Panc1 (cell line): ENCODE data around the gene DCUN1D3. TPM values are rescaled to one million over a fixed set of nuclear protein-coding genes. Genes with fewer than 3 reads are reported as not detected.
"Not testable (repeated sequence)": the region's sequence is repeated elsewhere in the genome, so short reads cannot be mapped to it uniquely, and the experiment has no call there.

ENCODE experiments used
- ATAC-seq: fragments of 200-7000 bp; cut with Tn5 transposase; 2 replicates; pipeline ENCODE4 v1.9.1; 2020; ENCODE audit warnings: mild to moderate bottlenecking, moderate library complexity
- BruUV-seq: library from RNA; stranded (reverse); fragments of 400-500 nt; replicated peaks from 2 replicates; lab custom pipeline; 2021; lab: Mats Ljungman, UMichigan
- CTCF ChIA-PET: fragments of 300-600 bp; sonication (Branson Sonifier 250); formaldehyde crosslinking; loops from one replicate; lab custom pipeline; 2022; ENCODE audit warnings: antibody characterized with exemption; lab: Charles Lee
- POLR2A ChIA-PET: fragments of 300-600 bp; sonication (Branson Sonifier 250); formaldehyde crosslinking; loops from one replicate; lab custom pipeline; 2022; ENCODE audit warnings: antibody characterized with exemption; lab: Charles Lee
- DNase-seq: peaks from one replicate; pipeline ENCODE4 v3.0.0-alpha.2; 2010; ENCODE audit warnings: low read depth, low spot score
- H3K27ac ChIP-seq: 2 replicates; pipeline ENCODE4 v1.5.1; 2011; ENCODE audit warnings: mild to moderate bottlenecking, low read length, inconsistent platforms
- H3K27me3 ChIP-seq: fragments of 200-500 bp; sonication (Bioruptor generic); 2 replicates; pipeline ENCODE4 v1.6.0; 2014; ENCODE audit warnings: low read length, inconsistent platforms; ENCODE audit not compliant: control insufficient read depth, insufficient read depth
- H3K36me3 ChIP-seq: fragments of 200-500 bp; sonication (Bioruptor generic); 2 replicates; pipeline ENCODE4 v1.5.1; 2014; ENCODE audit warnings: inconsistent platforms, mild to moderate bottlenecking, low read length, moderate library complexity; ENCODE audit not compliant: control insufficient read depth, insufficient read depth
- H3K4me1 ChIP-seq: 2 replicates; pipeline ENCODE4 v1.5.1; 2011; ENCODE audit warnings: inconsistent platforms, mild to moderate bottlenecking, low read length, moderate library complexity; ENCODE audit not compliant: control insufficient read depth, insufficient read depth
- H3K4me3 ChIP-seq, 2 experiments: 2 replicates each; pipeline ENCODE4 v1.5.1; 2011 to 2012; ENCODE audit warnings: low read depth in 2 of 2, low read length in 2 of 2, mild to moderate bottlenecking in 2 of 2, inconsistent platforms in 1 of 2, moderate library complexity in 1 of 2
- H3K9me3 ChIP-seq: fragments of 200-500 bp; sonication (Bioruptor generic); 2 replicates; pipeline ENCODE4 v1.5.1; 2014; ENCODE audit warnings: low read depth, mild to moderate bottlenecking, inconsistent platforms, low read length, moderate library complexity; ENCODE audit not compliant: control insufficient read depth, insufficient read depth
- CTCF ChIP-seq: fragments of 450-650 bp; IDR thresholded peaks from 2 replicates; pipeline ENCODE4 v1.5.1; 2017; ENCODE audit warnings: mild to moderate bottlenecking
- POLR2AphosphoS5 ChIP-seq: IDR thresholded peaks from 2 replicates; pipeline ENCODE4 v1.6.1; 2012; ENCODE audit warnings: mild to moderate bottlenecking, low read depth, low read length, moderate library complexity
- SIN3A ChIP-seq: IDR thresholded peaks from 2 replicates; pipeline ENCODE4 v1.6.1; 2012; ENCODE audit warnings: low read depth, mild to moderate bottlenecking, low read length, moderate library complexity, borderline replicate concordance; ENCODE audit not compliant: insufficient read depth
- TCF7L2 ChIP-seq: IDR thresholded peaks from 2 replicates; pipeline ENCODE4 v1.6.1; 2011; ENCODE audit warnings: mild to moderate bottlenecking, low read depth, low read length, inconsistent platforms
- in situ Hi-C: cut with HindIII; loops from 2 replicates; pipeline ENCODE4 v1.10.0; 2016; ENCODE audit warnings: low sequenced_read_pairs, low pct_unique_long_range_greater_than_20kb
- intact Hi-C: fragments of 100-400 bp; cut with micrococcal nuclease; formaldehyde crosslinking; loops from one replicate; pipeline ENCODE4 v1.10.0; 2022; ENCODE audit not compliant: unreplicated experiment
- total RNA-seq: library from RNA; stranded (reverse); gene quantifications from one replicate; pipeline ENCODE4 v1.2.1, GENCODE V29; 2021; ENCODE audit not compliant: unreplicated experiment
- TF ChIP-seq, protein P1 (sequence below), 2 experiments: IDR thresholded peaks; 2 replicates each; pipeline ENCODE4 v1.6.1; 2011 to 2012; ENCODE audit warnings: low read depth in 2 of 2, control low read depth in 1 of 2, low read length in 1 of 2, mild to moderate bottlenecking in 1 of 2, moderate library complexity in 1 of 2; ENCODE audit not compliant: insufficient read depth in 1 of 2

The DCUN1D3 gene
- total RNA-seq, 1 experiment from 2014 or later: 23.5 TPM

- ATAC-seq, DNase-seq, intact Hi-C loops, H3K27me3 ChIP-seq, H3K36me3 ChIP-seq, H3K4me3 ChIP-seq, in situ Hi-C loops, BruUV-seq, CTCF ChIA-PET, H3K9me3 ChIP-seq, H3K27ac ChIP-seq: not testable (repeated sequence)
- POLR2A ChIA-PET: interaction anchor here (0.6 to 0.7 kb wide), 2 partner anchors 40 to 55 kb away, joined by 3 to 5 read pairs; no protein-coding TSS in a partner anchor
- H3K4me1 ChIP-seq: peaks cover 23% of the 10 kb centered on the region
Measured at GRCh38 chr16:20864376-20864775, 35.8 kb downstream of the DCUN1D3 start.

GRCh38 chr16:20862162-20862960 lies 37.8 kb downstream of the DCUN1D3 start:
- ChIA-PET CTCF (no interaction called here), POLR2A (no interaction called here)
- TF ChIP-seq CTCF (no peak), POLR2AphosphoS5 (no peak), TCF7L2 (no peak), SIN3A (no peak)
- TF ChIP-seq, protein P1, sequence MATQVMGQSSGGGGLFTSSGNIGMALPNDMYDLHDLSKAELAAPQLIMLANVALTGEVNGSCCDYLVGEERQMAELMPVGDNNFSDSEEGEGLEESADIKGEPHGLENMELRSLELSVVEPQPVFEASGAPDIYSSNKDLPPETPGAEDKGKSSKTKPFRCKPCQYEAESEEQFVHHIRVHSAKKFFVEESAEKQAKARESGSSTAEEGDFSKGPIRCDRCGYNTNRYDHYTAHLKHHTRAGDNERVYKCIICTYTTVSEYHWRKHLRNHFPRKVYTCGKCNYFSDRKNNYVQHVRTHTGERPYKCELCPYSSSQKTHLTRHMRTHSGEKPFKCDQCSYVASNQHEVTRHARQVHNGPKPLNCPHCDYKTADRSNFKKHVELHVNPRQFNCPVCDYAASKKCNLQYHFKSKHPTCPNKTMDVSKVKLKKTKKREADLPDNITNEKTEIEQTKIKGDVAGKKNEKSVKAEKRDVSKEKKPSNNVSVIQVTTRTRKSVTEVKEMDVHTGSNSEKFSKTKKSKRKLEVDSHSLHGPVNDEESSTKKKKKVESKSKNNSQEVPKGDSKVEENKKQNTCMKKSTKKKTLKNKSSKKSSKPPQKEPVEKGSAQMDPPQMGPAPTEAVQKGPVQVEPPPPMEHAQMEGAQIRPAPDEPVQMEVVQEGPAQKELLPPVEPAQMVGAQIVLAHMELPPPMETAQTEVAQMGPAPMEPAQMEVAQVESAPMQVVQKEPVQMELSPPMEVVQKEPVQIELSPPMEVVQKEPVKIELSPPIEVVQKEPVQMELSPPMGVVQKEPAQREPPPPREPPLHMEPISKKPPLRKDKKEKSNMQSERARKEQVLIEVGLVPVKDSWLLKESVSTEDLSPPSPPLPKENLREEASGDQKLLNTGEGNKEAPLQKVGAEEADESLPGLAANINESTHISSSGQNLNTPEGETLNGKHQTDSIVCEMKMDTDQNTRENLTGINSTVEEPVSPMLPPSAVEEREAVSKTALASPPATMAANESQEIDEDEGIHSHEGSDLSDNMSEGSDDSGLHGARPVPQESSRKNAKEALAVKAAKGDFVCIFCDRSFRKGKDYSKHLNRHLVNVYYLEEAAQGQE (IDR thresholded peaks at IDR 0.05; ENCODE audit: insufficient read depth in 1 of 2, low read depth in 2 of 2, low read length in 1 of 2): no peak
- H3K4me1 ChIP-seq: peaks cover 15% of the 10 kb centered on the region; the same call in 1 of the 2 replicates
- in situ Hi-C loops: no loop called here
- intact Hi-C loops: no loop called here
- H3K9me3 ChIP-seq: no peaks in the 10 kb centered on the region
- H3K27ac ChIP-seq: no peak overlapping the region
- no peaks in the 10 kb centered on the region for H3K27me3 ChIP-seq
- no peak for DNase-seq
- H3K36me3 ChIP-seq: no peaks in the 10 kb centered on the region
- H3K4me3 ChIP-seq: no peak overlapping the region
- no peak for ATAC-seq
- no TSS peak for BruUV-seq

DNA sequence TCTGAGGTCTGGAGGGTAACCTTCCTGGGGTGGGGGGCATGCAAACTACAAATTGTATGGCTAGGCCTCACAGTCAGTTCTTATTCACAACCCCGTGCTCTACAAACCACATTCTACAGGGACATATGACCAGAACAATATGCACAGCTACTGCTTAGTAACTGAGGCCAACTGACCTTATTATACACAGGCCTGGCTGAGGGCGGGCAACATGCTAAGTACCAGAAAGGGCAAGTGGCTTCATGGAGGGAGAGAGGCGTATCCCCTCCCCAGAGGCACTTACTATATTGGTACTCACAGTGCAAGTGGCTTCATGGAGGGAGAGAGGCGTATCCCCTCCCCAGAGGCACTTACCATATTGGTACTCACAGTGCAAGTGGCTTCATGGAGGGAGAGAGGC lies 39.2 kb downstream of the DCUN1D3 start:
- POLR2A ChIA-PET, H3K4me1 ChIP-seq, intact Hi-C loops, ATAC-seq, H3K4me3 ChIP-seq, H3K27me3 ChIP-seq, BruUV-seq, DNase-seq, H3K27ac ChIP-seq, H3K9me3 ChIP-seq, CTCF ChIA-PET, in situ Hi-C loops, H3K36me3 ChIP-seq: not testable (repeated sequence)
